AG10803 (cell line): ENCODE results near the gene KCNMA1.

Source experiments
- DNase-seq: peaks from one replicate; pipeline ENCODE4 v3.0.0; 2010; ENCODE audit warnings: low read depth
- H3K4me3 ChIP-seq: 2 replicates; pipeline ENCODE4 v1.5.1; 2011; ENCODE audit warnings: mild to moderate bottlenecking, low read length, control low read depth
- TF ChIP-seq, protein P1 (sequence below): conservative IDR thresholded peaks from 2 replicates; pipeline ENCODE4 v1.5.1; 2011; ENCODE audit warnings: mild to moderate bottlenecking, low read length, control low read depth, inconsistent platforms

KCNMA1 gene

DNA sequence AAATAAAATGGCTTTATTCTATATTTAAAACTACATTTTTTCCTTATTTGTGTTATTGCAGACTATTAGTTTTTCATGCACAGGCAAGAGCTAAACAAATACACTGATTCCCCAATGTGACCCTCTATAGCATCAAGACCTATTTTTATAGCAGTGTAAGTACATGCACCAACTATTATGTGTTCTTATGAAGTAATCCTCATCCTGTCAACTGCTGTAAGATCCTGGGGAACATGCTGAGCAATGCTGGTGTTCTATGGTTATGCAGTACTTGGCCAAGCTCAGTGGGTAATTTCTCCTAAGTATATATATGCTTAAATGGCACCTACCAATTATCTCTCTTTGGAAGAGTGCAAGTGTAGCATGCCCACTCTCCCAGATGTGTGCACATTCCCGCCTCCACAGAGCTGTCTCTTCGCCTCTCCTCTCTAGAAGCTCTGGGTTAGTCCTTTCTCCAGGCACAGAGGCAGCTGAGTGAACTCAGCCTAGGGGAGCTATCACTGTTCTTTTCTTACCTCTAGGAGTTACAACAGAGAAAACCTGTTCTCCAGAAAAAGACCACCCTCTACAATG, 428.8 kb downstream of the KCNMA1 start:
- TF ChIP-seq, protein P1, sequence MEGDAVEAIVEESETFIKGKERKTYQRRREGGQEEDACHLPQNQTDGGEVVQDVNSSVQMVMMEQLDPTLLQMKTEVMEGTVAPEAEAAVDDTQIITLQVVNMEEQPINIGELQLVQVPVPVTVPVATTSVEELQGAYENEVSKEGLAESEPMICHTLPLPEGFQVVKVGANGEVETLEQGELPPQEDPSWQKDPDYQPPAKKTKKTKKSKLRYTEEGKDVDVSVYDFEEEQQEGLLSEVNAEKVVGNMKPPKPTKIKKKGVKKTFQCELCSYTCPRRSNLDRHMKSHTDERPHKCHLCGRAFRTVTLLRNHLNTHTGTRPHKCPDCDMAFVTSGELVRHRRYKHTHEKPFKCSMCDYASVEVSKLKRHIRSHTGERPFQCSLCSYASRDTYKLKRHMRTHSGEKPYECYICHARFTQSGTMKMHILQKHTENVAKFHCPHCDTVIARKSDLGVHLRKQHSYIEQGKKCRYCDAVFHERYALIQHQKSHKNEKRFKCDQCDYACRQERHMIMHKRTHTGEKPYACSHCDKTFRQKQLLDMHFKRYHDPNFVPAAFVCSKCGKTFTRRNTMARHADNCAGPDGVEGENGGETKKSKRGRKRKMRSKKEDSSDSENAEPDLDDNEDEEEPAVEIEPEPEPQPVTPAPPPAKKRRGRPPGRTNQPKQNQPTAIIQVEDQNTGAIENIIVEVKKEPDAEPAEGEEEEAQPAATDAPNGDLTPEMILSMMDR = no peak
- DNase-seq = no peak
- H3K4me3 ChIP-seq = no peak overlapping the region

GRCh38 chr10:77207828-77208185, 429.8 kb downstream of the KCNMA1 start:
- DNase-seq = no peak
- no peak overlapping the region for H3K4me3 ChIP-seq
- TF ChIP-seq, protein P1 = no peak

- H3K4me3 ChIP-seq = no peak overlapping the region
- DNase-seq = no peak
- TF ChIP-seq, protein P1 = no peak
Observed at GRCh38 chr10:77207182-77207827, 430.3 kb downstream of the KCNMA1 start.

DNA sequence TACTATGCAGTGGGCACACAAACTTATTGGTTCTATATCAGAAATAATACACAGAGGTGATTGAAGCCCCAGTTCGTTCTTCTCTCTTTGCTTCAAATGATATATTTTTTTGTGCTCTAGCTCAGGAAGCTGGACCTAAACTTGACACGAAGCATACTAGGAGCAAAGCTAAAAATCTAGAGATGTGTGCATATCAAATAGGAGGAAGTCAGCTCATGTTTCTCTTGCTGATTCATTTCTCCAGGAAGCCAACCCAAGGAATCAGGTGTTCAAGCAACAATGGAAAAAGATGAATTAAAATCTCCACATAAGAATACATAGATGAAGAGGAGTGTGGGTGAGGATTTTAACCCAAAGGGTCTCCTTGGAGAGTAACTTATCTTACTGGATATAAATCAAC, 432.5 kb downstream of the KCNMA1 start:
- H3K4me3 ChIP-seq = no peak overlapping the region
- no peak for DNase-seq
- TF ChIP-seq, protein P1 = no peak

GRCh38 chr10:77204171-77204570, 433.4 kb downstream of the KCNMA1 start:
- H3K4me3 ChIP-seq = no peak overlapping the region
- TF ChIP-seq, protein P1 = no peak
- no peak for DNase-seq

DNA sequence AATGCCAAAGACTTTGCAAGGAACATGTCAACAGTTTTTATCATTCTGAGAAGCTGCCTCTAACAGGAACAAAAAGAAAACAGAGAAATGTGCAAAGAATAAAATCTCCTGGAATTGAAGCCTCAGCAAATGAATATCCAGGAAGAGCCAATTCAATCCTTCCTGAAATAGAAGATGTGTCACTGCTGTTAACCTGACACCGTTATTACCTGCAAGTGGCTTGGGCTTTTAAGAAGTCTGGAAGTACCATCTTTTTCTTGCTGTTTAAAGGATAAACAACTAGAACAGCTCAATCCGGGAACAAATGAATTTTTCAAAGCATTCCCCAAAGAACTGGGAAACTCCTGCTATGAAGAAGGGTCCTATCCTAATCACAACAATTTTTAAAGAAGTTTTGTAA, 434.8 kb downstream of the KCNMA1 start:
- DNase-seq = no peak
- no peak overlapping the region for H3K4me3 ChIP-seq
- TF ChIP-seq, protein P1 = no peak

- TF ChIP-seq, protein P1 = no peak
- DNase-seq = no peak
- no peak overlapping the region for H3K4me3 ChIP-seq
Observed at GRCh38 chr10:77201135-77202106, 436.2 kb downstream of the KCNMA1 start.
